NCI-H2081 treated with DMSO at 0.1 percent for 48 hours (cell line): ENCODE results near the gene COA6.

Experiments
- DNase-seq: peaks from one replicate; lab custom pipeline; 2025; lab: John Stamatoyannopoulos, UW

The COA6 gene

DNA sequence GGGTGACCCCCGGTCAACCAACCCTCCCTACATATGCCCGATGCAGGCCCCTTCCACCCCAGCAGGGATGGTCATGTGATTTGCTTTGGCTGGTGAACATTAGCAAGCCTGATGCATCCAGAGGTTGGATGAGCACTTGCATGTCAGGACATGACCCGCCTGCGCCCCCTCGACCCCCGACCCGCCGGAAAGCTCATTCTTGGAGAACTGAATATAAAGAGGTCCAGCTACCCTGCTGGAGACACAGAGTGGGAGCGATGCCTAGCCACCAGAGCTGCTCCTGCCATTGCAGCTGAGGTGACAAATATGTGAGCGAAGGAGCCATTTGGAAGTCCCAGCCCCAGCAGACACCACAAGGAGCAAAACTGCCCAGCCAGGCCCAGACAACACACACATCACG is 39.6 kb downstream of the COA6 start:
- DNase-seq: no peak

DNA sequence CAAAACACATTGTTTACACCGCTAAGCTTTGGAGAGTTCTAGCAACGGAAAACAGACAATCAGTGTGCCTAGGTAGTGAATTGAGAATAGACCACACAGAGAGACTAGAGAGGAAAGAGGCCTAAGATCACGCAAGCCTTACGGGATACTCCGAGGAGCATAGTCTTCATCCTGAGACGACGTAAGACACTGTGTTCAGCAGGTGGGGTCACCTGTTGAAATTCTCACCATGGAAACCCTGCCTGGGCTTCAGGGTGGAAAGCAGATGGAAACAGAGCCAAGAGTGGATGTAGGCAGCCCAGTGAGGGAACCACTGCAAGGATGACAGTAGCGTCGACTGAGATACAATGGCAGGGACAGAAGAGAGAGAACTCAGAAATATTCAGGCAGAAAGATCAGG is 40.2 kb downstream of the COA6 start:
- DNase-seq: no peak

- DNase-seq: no peak
Observed at GRCh38 chr1:234413990-234414389, 40.7 kb downstream of the COA6 start.

DNA sequence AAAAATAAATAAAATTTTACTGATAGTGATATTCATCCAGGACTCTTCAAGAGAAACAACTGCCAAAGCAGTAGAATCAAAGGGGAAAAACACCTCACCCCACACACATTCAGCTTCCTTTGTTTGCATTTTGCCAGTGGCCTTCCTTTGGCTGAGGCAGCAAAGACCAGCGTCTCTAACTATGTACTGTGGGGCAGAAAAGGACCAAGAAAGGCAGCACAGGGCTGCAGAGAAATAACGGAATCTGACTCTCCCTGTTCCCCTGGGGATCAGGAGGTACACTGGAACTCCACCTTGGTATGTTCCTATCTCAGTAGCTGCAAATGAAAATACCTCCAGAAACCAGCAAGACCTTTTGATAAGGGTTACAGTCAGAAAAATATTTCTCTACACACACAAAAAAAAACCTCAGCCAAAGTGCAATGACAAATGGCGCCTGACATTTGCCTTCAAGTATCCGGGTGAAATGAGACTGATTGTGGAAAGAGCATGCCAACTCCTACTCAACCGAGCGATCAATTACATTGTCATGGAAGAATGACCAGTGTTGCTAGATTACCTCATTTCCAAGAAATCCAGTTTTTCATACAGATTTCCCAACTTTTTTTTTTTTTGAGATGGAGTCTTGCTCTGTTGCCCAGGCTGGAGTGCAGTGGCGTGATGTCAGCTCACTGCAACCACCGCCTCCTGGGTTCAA is 54.8 kb downstream of the COA6 start:
- no peak for DNase-seq

DNA sequence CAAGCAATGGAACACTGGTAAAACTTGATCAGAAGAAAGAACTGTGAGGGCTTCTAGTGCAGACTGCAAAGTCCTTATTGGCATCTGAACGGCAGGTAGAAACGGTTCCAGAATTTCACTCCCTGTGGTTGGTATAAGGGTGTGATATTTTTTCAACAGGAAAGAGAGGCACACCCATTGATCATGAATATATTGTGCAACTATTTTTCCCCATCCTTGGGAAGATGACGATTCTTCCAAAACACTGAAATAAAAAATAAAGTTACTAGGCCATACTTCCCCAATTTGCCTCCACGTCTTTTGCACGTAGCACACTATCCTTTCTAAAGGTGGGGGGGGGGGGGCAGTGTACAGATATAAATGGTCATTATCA is 56.2 kb downstream of the COA6 start:
- no peak for DNase-seq

- no peak for DNase-seq
Observed at GRCh38 chr1:234430691-234431090, 57.4 kb downstream of the COA6 start.

DNA sequence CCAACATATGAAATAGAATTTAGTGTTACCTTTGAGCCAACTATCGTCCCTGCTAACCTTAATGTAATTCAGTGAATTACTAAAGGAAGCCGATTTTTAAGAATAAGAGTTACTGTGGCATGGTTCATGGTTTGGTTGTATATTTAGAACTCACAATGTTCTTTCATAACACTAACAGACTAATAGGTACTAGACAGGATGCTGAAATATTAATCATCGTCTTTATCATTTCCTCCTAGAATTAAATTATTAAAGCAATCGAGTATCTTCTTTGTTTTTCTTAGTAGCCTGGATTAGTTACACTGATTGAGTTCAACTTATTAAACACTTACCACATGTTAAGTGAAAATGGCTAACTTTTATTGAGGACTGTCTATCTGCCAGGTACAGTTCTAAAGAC is 58.0 kb downstream of the COA6 start:
- DNase-seq: no peak

GRCh38 chr1:234433563-234434285 is 60.5 kb downstream of the COA6 start:
- no peak for DNase-seq
